OCI-LY7 (cell line): ENCODE data around the gene LEF1. TPM values are rescaled to one million over a fixed set of nuclear protein-coding genes. Genes with fewer than 3 reads are reported as not detected.

Experiments
- BruUV-seq: library from RNA; stranded (reverse); fragments of 400-500 nt; replicated peaks from 2 replicates; lab custom pipeline; 2021; lab: Mats Ljungman, UMichigan
- CTCF ChIA-PET: fragments of 300-600 bp; sonication (Branson Sonifier 250); formaldehyde crosslinking; loops from one replicate; lab custom pipeline; 2022; ENCODE audit warnings: antibody characterized with exemption; ENCODE audit not compliant: unreplicated experiment; lab: Charles Lee
- POLR2A ChIA-PET: fragments of 300-600 bp; sonication (Branson Sonifier 250); formaldehyde crosslinking; loops from one replicate; lab custom pipeline; 2022; ENCODE audit warnings: antibody characterized with exemption; lab: Charles Lee
- DNase-seq: peaks from one replicate; pipeline ENCODE4 v3.0.0-alpha.2; 2015; ENCODE audit warnings: low spot score
- H2AFZ ChIP-seq: fragments of 200-600 bp; sonication (generic), shearing (Covaris generic); 2 replicates; pipeline ENCODE4 v1.6.1; 2014; ENCODE audit warnings: mild to moderate bottlenecking, antibody characterized with exemption, low read length, moderate library complexity
- H3K27ac ChIP-seq: fragments of 200-600 bp; sonication (generic); 2 replicates; pipeline ENCODE4 v1.5.1; 2014; ENCODE audit warnings: mixed run types, low read depth, mild to moderate bottlenecking, moderate library complexity, low read length, inconsistent platforms; ENCODE audit not compliant: poor library complexity, severe bottlenecking
- H3K36me3 ChIP-seq: fragments of 200-600 bp; sonication (generic); 2 replicates; pipeline ENCODE4 v1.6.1; 2014; ENCODE audit warnings: mild to moderate bottlenecking, antibody characterized with exemption, low read length, moderate library complexity, mixed read lengths; ENCODE audit not compliant: insufficient read depth
- H3K4me1 ChIP-seq: fragments of 200-600 bp; sonication (generic); 2 replicates; pipeline ENCODE4 v1.5.1; 2014; ENCODE audit warnings: mild to moderate bottlenecking, low read length; ENCODE audit not compliant: insufficient read depth, poor library complexity, severe bottlenecking
- H3K4me2 ChIP-seq: fragments of 200-600 bp; sonication (generic); 2 replicates; pipeline ENCODE4 v1.6.1; 2014; ENCODE audit warnings: mild to moderate bottlenecking, low read length
- H3K4me3 ChIP-seq: fragments of 200-600 bp; sonication (generic); 2 replicates; pipeline ENCODE4 v1.5.1; 2014; ENCODE audit warnings: mild to moderate bottlenecking, low read depth, low read length; ENCODE audit not compliant: poor library complexity, severe bottlenecking
- H3K79me2 ChIP-seq: fragments of 200-600 bp; sonication (generic); 2 replicates; pipeline ENCODE4 v1.6.1; 2016; ENCODE audit warnings: low read depth, mild to moderate bottlenecking, low read length, moderate library complexity, mixed read lengths; ENCODE audit not compliant: insufficient read depth
- H3K9me2 ChIP-seq: fragments of 200-600 bp; sonication (generic); 2 replicates; pipeline ENCODE4 v1.6.1; 2016; ENCODE audit warnings: mild to moderate bottlenecking, low read length, mixed read lengths; ENCODE audit not compliant: insufficient read depth
- H3K9me3 ChIP-seq: fragments of 200-600 bp; sonication (generic); 2 replicates; pipeline ENCODE4 v1.6.1; 2014; ENCODE audit warnings: mild to moderate bottlenecking, mixed run types, low read length, mixed read lengths
- H4K20me1 ChIP-seq: fragments of 200-600 bp; sonication (generic); 2 replicates; pipeline ENCODE4 v1.6.1; 2014; ENCODE audit warnings: mild to moderate bottlenecking, antibody characterized with exemption, low read length, moderate library complexity, mixed read lengths; ENCODE audit not compliant: insufficient read depth
- EZH2phosphoT487 ChIP-seq: fragments of 200-600 bp; sonication (generic); IDR thresholded peaks from 2 replicates; pipeline ENCODE4 v1.6.1; 2018; ENCODE audit warnings: low read depth, borderline replicate concordance, mild to moderate bottlenecking, mixed run types, antibody characterized with exemption, low read length, moderate library complexity, mixed read lengths
- intact Hi-C: fragments of 100-400 bp; cut with micrococcal nuclease; formaldehyde crosslinking; loops from one replicate; pipeline ENCODE4 v1.10.0; 2022; ENCODE audit not compliant: unreplicated experiment
- total RNA-seq, 2 experiments: library from RNA; depleted of rRNA in 1 of 2; stranded (reverse); fragments of >200 nt in 1 of 2; shearing (Covaris generic) in 1 of 2; gene quantifications; 2 replicates each; pipeline ENCODE4 v1.2.3, GENCODE V29; 2014 to 2022
- TF ChIP-seq, protein P1 (sequence below): fragments of 200-600 bp; sonication (generic); conservative IDR thresholded peaks from 2 replicates; pipeline ENCODE4 v1.5.1; 2014; ENCODE audit warnings: mild to moderate bottlenecking, antibody characterized with exemption, low read length, moderate library complexity, mixed read lengths

LEF1 gene
- total RNA-seq, 2 experiments from 2014 or later: 207 to 223 TPM

DNA sequence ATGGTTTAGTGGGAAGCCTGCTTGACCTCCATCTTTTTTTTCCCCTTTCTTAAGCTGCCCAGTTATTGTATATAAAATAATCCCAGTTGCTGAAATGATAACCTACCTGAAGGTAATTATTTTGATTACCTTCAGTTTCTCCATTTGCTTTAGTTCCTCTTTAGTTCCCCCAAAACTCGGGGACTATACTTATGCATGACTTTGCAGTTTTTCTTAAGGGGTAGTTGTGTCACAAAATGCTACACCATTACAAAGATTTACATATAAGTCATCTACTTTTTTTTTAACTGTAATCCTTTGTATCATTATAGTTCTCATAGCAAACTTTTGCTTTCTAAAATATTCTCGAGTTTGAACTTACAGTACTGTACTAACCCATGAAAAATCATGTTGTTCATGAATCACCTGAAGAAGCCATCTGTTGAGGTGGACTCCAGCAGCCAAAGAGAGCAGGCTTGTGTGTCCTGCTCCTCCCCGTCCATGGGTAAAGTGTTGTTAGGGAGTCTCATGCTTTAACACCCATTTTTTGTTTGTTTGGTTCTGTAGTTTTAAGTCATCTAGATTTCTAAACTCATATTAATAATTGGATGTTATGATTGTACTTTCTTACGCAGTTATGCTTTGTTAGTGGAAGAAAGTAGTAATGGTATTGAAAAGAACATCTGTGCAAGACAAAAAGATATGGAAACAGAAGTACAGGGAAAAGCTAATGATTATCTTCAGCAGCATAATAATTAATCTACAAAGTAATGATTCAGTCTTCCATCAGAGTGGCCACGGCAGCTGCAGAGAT lies 144.5 kb downstream of the LEF1 start:
- CTCF ChIA-PET: no interaction called here
- POLR2A ChIA-PET: interaction anchor here (1.1 kb wide), 2 partner anchors 12 to 547 kb away, joined by 3 to 5 read pairs; no protein-coding TSS in a partner anchor

GRCh38 chr4:108018884-108019187 lies 149.9 kb downstream of the LEF1 start:
- no peak overlapping the region for H3K4me2 ChIP-seq
- BruUV-seq: no TSS peak
- no peaks in the 10 kb centered on the region for H3K9me3 ChIP-seq
- peaks cover 5% of the 10 kb centered on the region for H3K4me1 ChIP-seq
- no peak overlapping the region for H2AFZ ChIP-seq
- TF ChIP-seq EZH2phosphoT487: no peak
- TF ChIP-seq, protein P1, sequence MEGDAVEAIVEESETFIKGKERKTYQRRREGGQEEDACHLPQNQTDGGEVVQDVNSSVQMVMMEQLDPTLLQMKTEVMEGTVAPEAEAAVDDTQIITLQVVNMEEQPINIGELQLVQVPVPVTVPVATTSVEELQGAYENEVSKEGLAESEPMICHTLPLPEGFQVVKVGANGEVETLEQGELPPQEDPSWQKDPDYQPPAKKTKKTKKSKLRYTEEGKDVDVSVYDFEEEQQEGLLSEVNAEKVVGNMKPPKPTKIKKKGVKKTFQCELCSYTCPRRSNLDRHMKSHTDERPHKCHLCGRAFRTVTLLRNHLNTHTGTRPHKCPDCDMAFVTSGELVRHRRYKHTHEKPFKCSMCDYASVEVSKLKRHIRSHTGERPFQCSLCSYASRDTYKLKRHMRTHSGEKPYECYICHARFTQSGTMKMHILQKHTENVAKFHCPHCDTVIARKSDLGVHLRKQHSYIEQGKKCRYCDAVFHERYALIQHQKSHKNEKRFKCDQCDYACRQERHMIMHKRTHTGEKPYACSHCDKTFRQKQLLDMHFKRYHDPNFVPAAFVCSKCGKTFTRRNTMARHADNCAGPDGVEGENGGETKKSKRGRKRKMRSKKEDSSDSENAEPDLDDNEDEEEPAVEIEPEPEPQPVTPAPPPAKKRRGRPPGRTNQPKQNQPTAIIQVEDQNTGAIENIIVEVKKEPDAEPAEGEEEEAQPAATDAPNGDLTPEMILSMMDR: no peak; the same call in 1 of the 2 replicates
- DNase-seq: no peak
- H3K79me2 ChIP-seq: no peaks in the 10 kb centered on the region
- intact Hi-C loops: loop anchor here (1.0 to 5.0 kb wide), 2 partner anchors 474 to 553 kb away; no protein-coding TSS in a partner anchor
- peaks cover 88% of the 10 kb centered on the region for H3K36me3 ChIP-seq
- no peak overlapping the region for H3K27ac ChIP-seq
- no peaks in the 10 kb centered on the region for H3K9me2 ChIP-seq
- H4K20me1 ChIP-seq: 0 out of 2 replicates have a peak, but pooled peaks cover 3% of the 10 kb centered on the region
- no peak overlapping the region for H3K4me3 ChIP-seq
- POLR2A ChIA-PET: interaction anchor here (0.6 to 1.6 kb wide), 7 partner anchors 11 to 598 kb away, joined by 3 to 9 read pairs (median 4); partner anchors contain the start of gene LEF1
- CTCF ChIA-PET: interaction anchor here (1.1 to 2.9 kb wide), 3 partner anchors 11 to 553 kb away, joined by 3 to 12 read pairs (median 4); no protein-coding TSS in a partner anchor

More for the DNA sequence above, 144.5 kb downstream of the LEF1 start:
- H3K79me2 ChIP-seq: no peaks in the 10 kb centered on the region
- intact Hi-C loops: no loop called here
- no peak overlapping the region for H3K27ac ChIP-seq
- no peak for TF ChIP-seq EZH2phosphoT487
- TF ChIP-seq, protein P1: no peak
- H3K9me2 ChIP-seq: no peaks in the 10 kb centered on the region
- BruUV-seq: no TSS peak
- no peaks in the 10 kb centered on the region for H4K20me1 ChIP-seq
- H3K36me3 ChIP-seq: peaks cover 89% of the 10 kb centered on the region
- no peak overlapping the region for H3K4me3 ChIP-seq
- no peak overlapping the region for H3K4me2 ChIP-seq
- no peak for DNase-seq
- H3K4me1 ChIP-seq: peaks cover 10% of the 10 kb centered on the region
- H2AFZ ChIP-seq: no peak overlapping the region
- H3K9me3 ChIP-seq: no peaks in the 10 kb centered on the region
